Suprapubic skin (tissue), 4 donors: Measurements from ENCODE around the gene SLC4A1AP. TPM values are rescaled to one million over a fixed set of nuclear protein-coding genes. Genes with fewer than 3 reads are reported as not detected.

ENCODE experiments used
- DNase-seq, 2 donors: peaks; one replicate each; pipeline ENCODE4 v3.0.0-alpha.2; 2019; ENCODE audit warnings: low spot score in 2 of 2
- H3K27ac ChIP-seq: fragments of 200-600 bp; sonication (generic); one replicate; pipeline ENCODE4 v1.5.1; 2019
- H3K27me3 ChIP-seq: fragments of 200-600 bp; sonication (generic); one replicate; pipeline ENCODE4 v1.5.1; 2019
- H3K36me3 ChIP-seq: fragments of 200-600 bp; sonication (generic); one replicate; pipeline ENCODE4 v1.5.1; 2019
- H3K4me1 ChIP-seq: fragments of 200-600 bp; sonication (generic); one replicate; pipeline ENCODE4 v1.5.1; 2019
- H3K4me3 ChIP-seq: fragments of 200-600 bp; sonication (generic); one replicate; pipeline ENCODE4 v1.5.1; 2019; ENCODE audit warnings: mild to moderate bottlenecking
- H3K9me3 ChIP-seq: fragments of 200-600 bp; sonication (generic); one replicate; pipeline ENCODE4 v1.5.1; 2019
- CTCF ChIP-seq, 2 donors: fragments of 200-600 bp in 1 of 2; fragments of 450-650 bp in 1 of 2; sonication (generic) in 1 of 2; IDR thresholded peaks; one replicate each; pipeline ENCODE4 v1.5.1; 2016 to 2019; ENCODE audit warnings: antibody characterized with exemption in 2 of 2, mild to moderate bottlenecking in 1 of 2, moderate library complexity in 1 of 2
- EP300 ChIP-seq: sonication (generic); formaldehyde crosslinking; IDR thresholded peaks from one replicate; pipeline ENCODE4 v1.6.1; 2017; ENCODE audit warnings: antibody characterized with exemption
- POLR2A ChIP-seq, 2 donors: fragments of 450-650 bp; IDR thresholded peaks; one replicate each; pipeline ENCODE4 v1.6.1; 2017; ENCODE audit warnings: antibody characterized with exemption in 2 of 2, mild to moderate bottlenecking in 2 of 2, moderate library complexity in 2 of 2
- POLR2AphosphoS5 ChIP-seq, 3 donors: sonication (generic); formaldehyde crosslinking; IDR thresholded peaks; one replicate each; pipeline ENCODE4 v1.6.1; 2017; ENCODE audit warnings: antibody characterized with exemption in 3 of 3
- WGBS: methylation state at CpG from one replicate; pipeline ENCODE4 v1.1.5; 2018; 5-methylcytosine and 5-hydroxymethylcytosine counted together
- total RNA-seq, 4 donors: library from RNA; depleted of rRNA; stranded (reverse); fragments of >200 nt; gene quantifications; one replicate each; pipeline ENCODE4 v1.1.0, GENCODE V29; 2016

Gene SLC4A1AP
- total RNA-seq, 4 donors from 2014 or later: 15.1 to 25.3 (median 20.7) TPM

GRCh38 chr2:27734305-27734704, 70.6 kb downstream of the SLC4A1AP start:
- peaks cover 28% of the 10 kb centered on the region for H3K4me1 ChIP-seq

GRCh38 chr2:27735263-27735904, 71.7 kb downstream of the SLC4A1AP start:
- peak in 1 of 2 donors; percentile 87 for DNase-seq
- peak overlapping the region; percentile 49 for H3K4me3 ChIP-seq
- peak overlapping the region; percentile 77 for H3K27ac ChIP-seq
- no peaks in the 10 kb centered on the region for H3K9me3 ChIP-seq
- 2% methylated on average over 28 of the region's 51 CpGs for WGBS
- peaks cover 26% of the 10 kb centered on the region for H3K4me1 ChIP-seq
- H3K27me3 ChIP-seq: no peaks in the 10 kb centered on the region
- H3K36me3 ChIP-seq: no peaks in the 10 kb centered on the region
- TF ChIP-seq POLR2A (IDR thresholded peaks at IDR 0.05) (peak in 1 of 2 donors; percentile 36), CTCF (IDR thresholded peaks at IDR 0.05) (no peak), POLR2AphosphoS5 (IDR thresholded peaks at IDR 0.05) (peak; percentile 8 to 90 (median 84)), EP300 (peak; percentile 65)

More at GRCh38 chr2:27734305-27734704, 70.6 kb downstream of the SLC4A1AP start:
- H3K4me3 ChIP-seq: no peak overlapping the region
- no peaks in the 10 kb centered on the region for H3K27me3 ChIP-seq
- H3K9me3 ChIP-seq: no peaks in the 10 kb centered on the region
- no peaks in the 10 kb centered on the region for H3K36me3 ChIP-seq
- DNase-seq: no peak
- no peak overlapping the region for H3K27ac ChIP-seq
- 67% methylated on average over 1 of the region's 1 CpG for WGBS
- no peak for TF ChIP-seq POLR2AphosphoS5 (IDR thresholded peaks at IDR 0.05)
- TF ChIP-seq POLR2A (IDR thresholded peaks at IDR 0.05): no peak
- no peak for TF ChIP-seq EP300
- no peak for TF ChIP-seq CTCF (IDR thresholded peaks at IDR 0.05)

GRCh38 chr2:27736031-27736889, 72.6 kb downstream of the SLC4A1AP start:
- Histone ChIP-seq H3K27me3 (no peaks in the 10 kb centered on the region), H3K4me1 (peaks cover 21% of the 10 kb centered on the region), H3K27ac (peak overlapping the region; percentile 77), H3K36me3 (no peaks in the 10 kb centered on the region), H3K9me3 (no peaks in the 10 kb centered on the region), H3K4me3 (peak overlapping the region; percentile 49)
- no peak for TF ChIP-seq POLR2A (IDR thresholded peaks at IDR 0.05)
- no peak for TF ChIP-seq CTCF (IDR thresholded peaks at IDR 0.05)
- TF ChIP-seq POLR2AphosphoS5 (IDR thresholded peaks at IDR 0.05): no peak
- no peak for TF ChIP-seq EP300
- WGBS: 77% methylated on average over 10 of the region's 10 CpGs
- no peak for DNase-seq

DNA sequence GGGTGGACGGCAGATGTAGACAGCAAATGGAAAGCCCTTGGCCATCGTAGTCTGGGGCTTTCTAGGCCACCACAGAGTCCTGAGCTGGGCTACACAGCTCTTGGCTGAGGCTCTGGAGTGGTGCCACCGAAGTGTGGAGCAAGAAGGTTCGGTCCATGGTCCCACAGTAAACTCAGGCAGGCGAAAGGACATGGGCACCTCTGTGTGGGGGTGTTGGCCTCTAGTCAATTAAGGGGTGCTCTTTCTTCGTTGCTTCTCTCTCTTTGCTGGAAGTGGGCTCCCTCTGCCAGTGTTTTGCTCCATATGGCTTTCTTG, 73.2 kb downstream of the SLC4A1AP start:
- no peak for TF ChIP-seq CTCF (IDR thresholded peaks at IDR 0.05)
- no peak for TF ChIP-seq POLR2A (IDR thresholded peaks at IDR 0.05)
- TF ChIP-seq EP300: no peak
- TF ChIP-seq POLR2AphosphoS5 (IDR thresholded peaks at IDR 0.05): no peak
- DNase-seq: no peak
- peak overlapping the region; percentile 15 for H3K27ac ChIP-seq
- no peak overlapping the region for H3K4me3 ChIP-seq
- no peaks in the 10 kb centered on the region for H3K36me3 ChIP-seq
- peaks cover 21% of the 10 kb centered on the region for H3K4me1 ChIP-seq
- H3K9me3 ChIP-seq: no peaks in the 10 kb centered on the region
- 97% methylated on average over 6 of the region's 6 CpGs for WGBS
- H3K27me3 ChIP-seq: no peaks in the 10 kb centered on the region

DNA sequence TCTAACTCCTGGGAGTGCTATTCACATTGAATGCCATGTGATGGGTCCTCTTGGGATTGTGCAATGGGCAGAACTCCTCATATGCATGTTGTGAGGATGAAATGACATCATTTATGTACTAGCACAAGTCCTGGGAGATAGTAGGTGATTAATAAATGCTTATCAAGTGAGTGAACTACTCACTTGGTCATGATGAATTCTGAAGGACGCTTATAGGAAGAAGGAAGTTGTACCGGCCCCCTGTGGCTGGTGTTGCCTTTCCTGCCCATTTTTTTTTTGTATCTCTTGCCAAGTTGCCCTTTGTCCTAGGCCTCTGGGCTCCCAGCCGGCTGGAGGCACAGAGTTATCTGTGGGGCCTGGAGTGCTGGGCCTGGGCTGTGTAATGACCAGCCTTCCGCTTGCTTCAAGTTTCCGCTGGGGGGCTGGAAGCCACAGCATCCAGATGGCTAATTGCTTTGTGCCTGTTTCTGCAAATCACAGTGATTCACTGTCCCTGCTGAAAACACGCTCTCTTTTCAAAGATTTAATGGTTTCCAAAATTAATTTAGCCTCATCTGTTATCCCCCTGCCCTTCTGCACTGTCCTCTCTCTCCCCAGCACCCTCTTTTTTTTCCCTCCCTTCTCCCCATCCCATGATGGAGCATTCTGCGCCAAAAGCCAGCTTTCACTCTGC, 74.1 kb downstream of the SLC4A1AP start:
- Histone ChIP-seq H3K27me3 (no peaks in the 10 kb centered on the region), H3K36me3 (no peaks in the 10 kb centered on the region), H3K9me3 (no peaks in the 10 kb centered on the region), H3K4me1 (peaks cover 21% of the 10 kb centered on the region), H3K4me3 (no peak overlapping the region), H3K27ac (peak overlapping the region; percentile 15)
- no peak for DNase-seq
- whole genome bisulfite sequencing: 80% methylated on average over 7 of the region's 7 CpGs
- TF ChIP-seq POLR2AphosphoS5 (IDR thresholded peaks at IDR 0.05) (no peak), POLR2A (IDR thresholded peaks at IDR 0.05) (no peak), EP300 (no peak), CTCF (IDR thresholded peaks at IDR 0.05) (no peak)
